IMR-90 (cell line): ENCODE measurements around the gene NOM1. TPM values are rescaled to one million over a fixed set of nuclear protein-coding genes. Genes with fewer than 3 reads are reported as not detected.

Experiments
- ATAC-seq: fragments of 200-7000 bp; cut with Tn5 transposase; 2 replicates; pipeline ENCODE4 v1.9.1; 2020; ENCODE audit warnings: low read depth, mild to moderate bottlenecking, moderate library complexity
- BruUV-seq: library from RNA; stranded (reverse); fragments of 400-500 nt; replicated peaks from 2 replicates; lab custom pipeline; 2021; lab: Mats Ljungman, UMichigan
- CTCF ChIA-PET: fragments of 300-600 bp; formaldehyde crosslinking; extraction: SDS; loops from one replicate; lab custom pipeline; 2021; ENCODE audit warnings: antibody characterized with exemption; lab: Yijun Ruan, JAX
- POLR2A ChIA-PET: fragments of 300-600 bp; sonication (Branson Sonifier 250); formaldehyde crosslinking; loops from one replicate; lab custom pipeline; 2022; ENCODE audit warnings: antibody characterized with exemption; ENCODE audit not compliant: unreplicated experiment; lab: Charles Lee
- DNase-seq: peaks from one replicate; pipeline ENCODE4 v3.0.0; 2013
- H2AFZ ChIP-seq: replicated peaks from 2 replicates; pipeline ENCODE3; 2013; ENCODE audit warnings: low read length, mild to moderate bottlenecking; ENCODE audit not compliant: poor library complexity
- H2AK5ac ChIP-seq: 2 replicates; pipeline ENCODE4 v1.6.1; 2013; ENCODE audit warnings: low read depth, low read length, inconsistent platforms
- H2AK9ac ChIP-seq: replicated peaks from 2 replicates; pipeline ENCODE3; 2013; ENCODE audit warnings: mild to moderate bottlenecking, low read depth, low read length, moderate library complexity; ENCODE audit not compliant: poor library complexity
- H2BK120ac ChIP-seq: 2 replicates; pipeline ENCODE4 v1.6.1; 2013; ENCODE audit warnings: low read depth, low read length, inconsistent platforms
- H2BK15ac ChIP-seq: 3 replicates; pipeline ENCODE4 v1.6.1; 2013; ENCODE audit warnings: low read depth, low read length, inconsistent platforms
- H2BK20ac ChIP-seq: 2 replicates; pipeline ENCODE4 v1.6.1; 2013; ENCODE audit warnings: low read depth, mild to moderate bottlenecking, inconsistent platforms, low read length, moderate library complexity
- H2BK5ac ChIP-seq: 2 replicates; pipeline ENCODE4 v1.6.1; 2013; ENCODE audit warnings: mild to moderate bottlenecking, low read depth, low read length, inconsistent platforms; ENCODE audit not compliant: poor library complexity, severe bottlenecking
- H3K14ac ChIP-seq: replicated peaks from 2 replicates; pipeline ENCODE4 v1.6.1; 2013; ENCODE audit warnings: low read depth, low read length, inconsistent platforms
- H3K18ac ChIP-seq: 2 replicates; pipeline ENCODE4 v1.6.1; 2013; ENCODE audit warnings: low read depth, low read length, control low read depth
- H3K23ac ChIP-seq: 2 replicates; pipeline ENCODE4 v1.6.1; 2013; ENCODE audit warnings: low read depth, low read length, inconsistent platforms
- H3K27ac ChIP-seq: 2 replicates; pipeline ENCODE4 v1.5.1; 2013; ENCODE audit warnings: mild to moderate bottlenecking, control low read depth, low read length; ENCODE audit not compliant: insufficient read depth
- H3K27me3 ChIP-seq: 2 replicates; pipeline ENCODE4 v1.6.1; 2013; ENCODE audit warnings: low read length; ENCODE audit not compliant: control insufficient read depth, insufficient read depth
- H3K36me3 ChIP-seq: 2 replicates; pipeline ENCODE4 v1.6.1; 2013; ENCODE audit warnings: low read length, mixed read lengths; ENCODE audit not compliant: control insufficient read depth, insufficient read depth
- H3K4ac ChIP-seq: 2 replicates; pipeline ENCODE4 v1.6.1; 2013; ENCODE audit warnings: low read depth, low read length, inconsistent platforms
- H3K4me1 ChIP-seq: 2 replicates; pipeline ENCODE4 v1.6.1; 2013; ENCODE audit warnings: low read length, mixed read lengths; ENCODE audit not compliant: control insufficient read depth, insufficient read depth
- H3K4me2 ChIP-seq: 2 replicates; pipeline ENCODE4 v1.6.1; 2013; ENCODE audit warnings: low read depth, mild to moderate bottlenecking, control low read depth, low read length, moderate library complexity
- H3K4me3 ChIP-seq: 2 replicates; pipeline ENCODE4 v1.5.1; 2013; ENCODE audit warnings: low read depth, mild to moderate bottlenecking, control low read depth, low read length, moderate library complexity; ENCODE audit not compliant: insufficient read depth
- H3K56ac ChIP-seq: 2 replicates; pipeline ENCODE4 v1.6.1; 2013; ENCODE audit warnings: low read length, inconsistent platforms; ENCODE audit not compliant: insufficient read depth; ENCODE audit errors: extremely low read depth
- H3K79me1 ChIP-seq, 2 experiments: 2 replicates each; pipeline ENCODE4 v1.6.1; 2013; ENCODE audit warnings: low read length in 2 of 2, inconsistent platforms in 1 of 2, low read depth in 1 of 2
- H3K9ac ChIP-seq: 2 replicates; pipeline ENCODE4 v1.6.1; 2013; ENCODE audit warnings: low read depth, low read length, control low read depth
- H3K9me1 ChIP-seq: 2 replicates; pipeline ENCODE4 v1.6.1; 2013; ENCODE audit warnings: low read length, inconsistent platforms; ENCODE audit not compliant: insufficient read depth
- H3K9me3 ChIP-seq: 2 replicates; pipeline ENCODE4 v1.6.1; 2013; ENCODE audit warnings: low read length; ENCODE audit not compliant: control insufficient read depth, insufficient read depth
- H4K20me1 ChIP-seq: 2 replicates; pipeline ENCODE4 v1.6.1; 2013; ENCODE audit warnings: low read length, inconsistent platforms; ENCODE audit not compliant: insufficient read depth
- H4K5ac ChIP-seq: 2 replicates; pipeline ENCODE4 v1.6.1; 2013; ENCODE audit warnings: mild to moderate bottlenecking, low read depth, low read length, control low read depth
- H4K8ac ChIP-seq, 2 experiments: 2 replicates each; pipeline ENCODE4 v1.6.1; 2013; ENCODE audit warnings: low read depth in 2 of 2, low read length in 2 of 2, control low read depth in 1 of 2, inconsistent platforms in 1 of 2
- H4K91ac ChIP-seq: 2 replicates; pipeline ENCODE4 v1.6.1; 2013; ENCODE audit warnings: low read depth, low read length, inconsistent platforms; ENCODE audit not compliant: insufficient read depth
- CHD1 ChIP-seq: IDR thresholded peaks from 2 replicates; pipeline ENCODE4 v1.6.1; 2012; ENCODE audit warnings: low read depth, low read length, improper control_type of control experiment
- dilution Hi-C: fragments of 300-500 bp; cut with HindIII; formaldehyde crosslinking; loops from one replicate; pipeline ENCODE4 v1.14.3; 2018; ENCODE audit warnings: low sequenced_read_pairs; ENCODE audit not compliant: unreplicated experiment
- in situ Hi-C: fragments of 300-500 bp; cut with MboI; formaldehyde crosslinking; loops from 3 replicates; pipeline ENCODE4 v1.14.3; 2019; ENCODE audit warnings: low sequenced_read_pairs, inconsistent platforms, mixed read lengths
- intact Hi-C: fragments of 100-400 bp; cut with micrococcal nuclease; formaldehyde crosslinking; loops from 2 replicates; pipeline ENCODE4 v1.10.0; 2022
- polyA plus RNA-seq, 3 experiments: library from polyadenylated mRNA; depleted of rRNA; stranded (reverse); fragments of >200 nt; gene quantifications; 2 replicates each; pipeline ENCODE4 v1.2.3, GENCODE V29; 2012; ENCODE audit warnings: low replicate concordance in 1 of 3
- total RNA-seq: library from RNA; depleted of rRNA; stranded (reverse); fragments of >200 nt; gene quantifications from 2 replicates; pipeline ENCODE4 v1.2.3, GENCODE V29; 2012

NOM1 gene
- total and polyA plus RNA-seq, 2 of the 4 experiments (the other 2 are of a cell fraction) = 15.3 to 15.4 TPM

GRCh38 chr7:157013101-157013500 is 63.6 kb downstream of the NOM1 start:
- in situ Hi-C loops = no loop called here
- no peak overlapping the region for H2BK5ac ChIP-seq
- BruUV-seq = no TSS peak
- H3K79me1 ChIP-seq = no peaks in the 10 kb centered on the region
- H2AK9ac ChIP-seq = no peak overlapping the region
- DNase-seq = no peak
- no peak for ATAC-seq
- no peak overlapping the region for H3K9ac ChIP-seq
- no peaks in the 10 kb centered on the region for H3K36me3 ChIP-seq
- no peak overlapping the region for H2BK120ac ChIP-seq
- H2AFZ ChIP-seq = no peak overlapping the region
- no peak overlapping the region for H4K5ac ChIP-seq
- no peak overlapping the region for H3K23ac ChIP-seq
- H3K4me1 ChIP-seq = no peaks in the 10 kb centered on the region
- H2BK15ac ChIP-seq = no peak overlapping the region
- no peak overlapping the region for H2BK20ac ChIP-seq
- H3K18ac ChIP-seq = no peak overlapping the region
- POLR2A ChIA-PET = no interaction called here
- H3K4ac ChIP-seq = no peak overlapping the region
- no peak overlapping the region for H3K14ac ChIP-seq
- dilution Hi-C loops = no loop called here
- no peak overlapping the region for H2AK5ac ChIP-seq
- H3K9me3 ChIP-seq = no peaks in the 10 kb centered on the region
- no peak overlapping the region for H3K4me3 ChIP-seq
- CTCF ChIA-PET = no interaction called here
- H3K27me3 ChIP-seq = peaks cover 93% of the 10 kb centered on the region
- no peak overlapping the region for H4K8ac ChIP-seq
- no peak overlapping the region for H4K91ac ChIP-seq
- H3K27ac ChIP-seq = no peak overlapping the region
- H3K56ac ChIP-seq = no peak overlapping the region
- intact Hi-C loops = no loop called here
- no peaks in the 10 kb centered on the region for H3K9me1 ChIP-seq
- TF ChIP-seq CHD1 = no peak
- H3K4me2 ChIP-seq = no peak overlapping the region
- no peaks in the 10 kb centered on the region; the same call in 1 of the 2 replicates for H4K20me1 ChIP-seq
